Endothelial cell of umbilical vein (primary cell): ENCODE measurements around the gene TPD52L2.

Experiments
- JUN ChIP-seq: IDR thresholded peaks from 2 replicates; pipeline ENCODE4 v1.6.1; 2011; ENCODE audit warnings: borderline replicate concordance, low read depth; ENCODE audit not compliant: insufficient read length, insufficient read depth
- POLR2A ChIP-seq: IDR thresholded peaks from 2 replicates; pipeline ENCODE4 v1.6.1; 2012; ENCODE audit warnings: low read depth, mild to moderate bottlenecking, control low read depth, low read length

- no peak for TF ChIP-seq JUN
- TF ChIP-seq POLR2A = no peak
Observed at GRCh38 chr20:63911176-63911575, 46.1 kb downstream of the TPD52L2 start.
